GM21786 (cell line): ENCODE results near the gene SUPT20H.
A peak's percentile ranks its signal among the peaks of the same experiment; 100 is the strongest.
"Not testable (repeated sequence)": the region's sequence is repeated elsewhere in the genome, so short reads cannot be mapped to it uniquely, and the experiment has no call there.

Experiments used
- ATAC-seq: cut with Tn5 transposase; IDR thresholded peaks from one replicate; pipeline ENCODE4 v1.9.1; 2021; ENCODE audit not compliant: unreplicated experiment

Gene SUPT20H

GRCh38 chr13:37070145-37070695, 10.7 kb upstream of the SUPT20H start:
- ATAC-seq, result no peak

- no peak for ATAC-seq
Measured at GRCh38 chr13:37069597-37070103, 10.2 kb upstream of the SUPT20H start.

GRCh38 chr13:37068962-37069361, 9.5 kb upstream of the SUPT20H start:
- ATAC-seq, result no peak

- ATAC-seq, result peak; percentile 54
Measured at GRCh38 chr13:37067874-37068273, 8.4 kb upstream of the SUPT20H start.

- ATAC-seq, result no peak
Measured at GRCh38 chr13:37065890-37066526, 6.5 kb upstream of the SUPT20H start.

GRCh38 chr13:37059848-37060192, 332 bp upstream of the SUPT20H start:
- no peak for ATAC-seq

GRCh38 chr13:37056228-37056627, 3.3 kb downstream of the SUPT20H start:
- ATAC-seq, result not testable (repeated sequence)

GRCh38 chr13:37053111-37053510, 6.4 kb downstream of the SUPT20H start:
- not testable (repeated sequence) for ATAC-seq

GRCh38 chr13:37049810-37050209, 9.7 kb downstream of the SUPT20H start:
- ATAC-seq, result no peak

- ATAC-seq, result no peak
Measured at GRCh38 chr13:37047846-37048245, 11.6 kb downstream of the SUPT20H start.

- no peak for ATAC-seq
Measured at GRCh38 chr13:37047032-37047431, 12.5 kb downstream of the SUPT20H start.

GRCh38 chr13:37046062-37046461, 13.4 kb downstream of the SUPT20H start:
- ATAC-seq, result no peak

GRCh38 chr13:37040789-37041188, 18.7 kb downstream of the SUPT20H start:
- ATAC-seq, result no peak

GRCh38 chr13:37039896-37040295, 19.6 kb downstream of the SUPT20H start:
- no peak for ATAC-seq

GRCh38 chr13:37037241-37037640, 22.2 kb downstream of the SUPT20H start:
- no peak for ATAC-seq

- no peak for ATAC-seq
Measured at GRCh38 chr13:37029617-37030016, 29.9 kb downstream of the SUPT20H start.

- no peak for ATAC-seq
Measured at GRCh38 chr13:37027639-37028038, 31.8 kb downstream of the SUPT20H start.

- no peak for ATAC-seq
Measured at GRCh38 chr13:37026771-37027170, 32.7 kb downstream of the SUPT20H start.

GRCh38 chr13:37023871-37024270, 35.6 kb downstream of the SUPT20H start:
- ATAC-seq, result no peak

GRCh38 chr13:37014609-37015008, 44.9 kb downstream of the SUPT20H start:
- no peak for ATAC-seq

- no peak for ATAC-seq
Measured at GRCh38 chr13:37011788-37012187, 47.7 kb downstream of the SUPT20H start.

GRCh38 chr13:37011002-37011401, 48.5 kb downstream of the SUPT20H start:
- no peak for ATAC-seq

GRCh38 chr13:37010424-37010823, 49.1 kb downstream of the SUPT20H start:
- ATAC-seq, result no peak
